Thyroid gland (tissue), 4 donors: ENCODE data around the gene ARMC3. TPM values are rescaled to one million over a fixed set of nuclear protein-coding genes. Genes with fewer than 3 reads are reported as not detected.

Experiments
- DNase-seq, 2 donors: peaks; one replicate each; pipeline ENCODE4 v3.0.0-alpha.2; 2019
- H3K27ac ChIP-seq, 3 donors: fragments of 200-600 bp; sonication (generic); 1 replicate in 2 of 3; 2 replicates in 1 of 3; pipeline ENCODE4 v1.5.1; 2016 to 2019; ENCODE audit warnings: mild to moderate bottlenecking in 1 of 3, moderate library complexity in 1 of 3
- H3K27me3 ChIP-seq: fragments of 200-600 bp; sonication (generic); one replicate; pipeline ENCODE4 v1.5.1; 2019
- H3K36me3 ChIP-seq, 2 donors: fragments of 200-600 bp; sonication (generic); one replicate each; pipeline ENCODE4 v1.5.1; 2016 to 2019
- H3K4me1 ChIP-seq, 2 donors: fragments of 200-600 bp; sonication (generic); one replicate each; pipeline ENCODE4 v1.5.1; 2017 to 2019
- H3K4me3 ChIP-seq, 3 donors: fragments of 200-600 bp; sonication (generic); replicated peaks in 1 of 3; 1 replicate in 2 of 3; 2 replicates in 1 of 3; pipeline ENCODE4 v1.5.1; 2016; ENCODE audit warnings: mild to moderate bottlenecking in 1 of 3
- H3K9me3 ChIP-seq: fragments of 200-600 bp; sonication (generic); one replicate; pipeline ENCODE4 v1.5.1; 2017
- CTCF ChIP-seq, 6 experiments: fragments of 200-600 bp in 3 of 6; fragments of 450-650 bp in 3 of 6; sonication (generic) in 3 of 6; IDR thresholded peaks; one replicate each; pipeline ENCODE4 v1.5.1; 2016 to 2019; ENCODE audit warnings: antibody characterized with exemption in 6 of 6, mild to moderate bottlenecking in 2 of 6, inconsistent platforms in 1 of 6, moderate library complexity in 1 of 6
- POLR2A ChIP-seq, 2 donors: fragments of 450-650 bp; IDR thresholded peaks; one replicate each; pipeline ENCODE4 v1.6.1; 2017; ENCODE audit warnings: antibody characterized with exemption in 2 of 2, mild to moderate bottlenecking in 2 of 2, moderate library complexity in 1 of 2
- WGBS, 2 donors: methylation state at CpG; one replicate each; pipeline ENCODE4 v1.1.5; 2017; 5-methylcytosine and 5-hydroxymethylcytosine counted together
- intact Hi-C: fragments of 100-400 bp; cut with DNase I; formaldehyde crosslinking; loops from one replicate; pipeline ENCODE4 v1.15.1; 2023
- total RNA-seq, 4 donors: library from RNA; depleted of rRNA; stranded (reverse); fragments of >200 nt; gene quantifications; one replicate each; pipeline ENCODE4 v1.2.3, GENCODE V29; 2016

The ARMC3 gene
- total RNA-seq, 4 donors from 2014 or later, result 0.13 to 0.73 (median 0.51) TPM

GRCh38 chr10:23051855-23052331, 124.0 kb downstream of the ARMC3 start:
- H3K36me3 ChIP-seq, result no peaks in the 10 kb centered on the region
- no peaks in the 10 kb centered on the region for H3K27me3 ChIP-seq
- no peaks in the 10 kb centered on the region for H3K9me3 ChIP-seq
- 93 to 95% methylated on average over 5 of the region's 5 CpGs for WGBS, 2 donors
- DNase-seq, result no peak
- H3K4me3 ChIP-seq, result no peak overlapping the region
- peaks cover 0 to 4% of the 10 kb centered on the region in 2 donors for H3K4me1 ChIP-seq
- TF ChIP-seq POLR2A (IDR thresholded peaks at IDR 0.05) (no peak), CTCF (IDR thresholded peaks at IDR 0.05) (no peak)
- intact Hi-C loops, result no loop called here
- H3K27ac ChIP-seq, result no peak overlapping the region

- DNase-seq, result peak; percentile 85 to 90
- WGBS, 2 donors, result 6 to 20% methylated on average over 1 of the region's 1 CpG
- TF ChIP-seq CTCF (IDR thresholded peaks at IDR 0.05), result no peak
- no peak for TF ChIP-seq POLR2A (IDR thresholded peaks at IDR 0.05)
- Histone ChIP-seq H3K36me3 (no peaks in the 10 kb centered on the region), H3K27ac (no peak overlapping the region), H3K4me1 (peaks cover 0 to 4% of the 10 kb centered on the region in 2 donors), H3K4me3 (no peak overlapping the region), H3K9me3 (no peaks in the 10 kb centered on the region), H3K27me3 (no peaks in the 10 kb centered on the region)
- intact Hi-C loops, result no loop called here
These were observed 125.2 kb downstream of the ARMC3 start for GRCh38 chr10:23053036-23053435.

GRCh38 chr10:23055424-23056185, 127.8 kb downstream of the ARMC3 start:
- no peak overlapping the region for H3K4me3 ChIP-seq
- H3K4me1 ChIP-seq, result peaks cover 0 to 4% of the 10 kb centered on the region in 2 donors
- intact Hi-C loops, result no loop called here
- DNase-seq, result no peak
- TF ChIP-seq POLR2A (IDR thresholded peaks at IDR 0.05) (no peak), CTCF (IDR thresholded peaks at IDR 0.05) (no peak)
- H3K27me3 ChIP-seq, result no peaks in the 10 kb centered on the region
- WGBS, 2 donors, result 66 to 73% methylated on average over 7 of the region's 7 CpGs
- H3K27ac ChIP-seq, result no peak overlapping the region
- no peaks in the 10 kb centered on the region for H3K9me3 ChIP-seq
- no peaks in the 10 kb centered on the region for H3K36me3 ChIP-seq

GRCh38 chr10:23056186-23056579, 128.3 kb downstream of the ARMC3 start:
- H3K4me1 ChIP-seq, result peaks cover 0 to 4% of the 10 kb centered on the region in 2 donors
- 70 to 80% methylated on average over 3 of the region's 3 CpGs for WGBS, 2 donors
- H3K9me3 ChIP-seq, result no peaks in the 10 kb centered on the region
- no peaks in the 10 kb centered on the region for H3K36me3 ChIP-seq
- H3K4me3 ChIP-seq, result no peak overlapping the region
- no peak for DNase-seq
- no peaks in the 10 kb centered on the region for H3K27me3 ChIP-seq
- intact Hi-C loops, result no loop called here
- no peak for TF ChIP-seq CTCF (IDR thresholded peaks at IDR 0.05)
- TF ChIP-seq POLR2A (IDR thresholded peaks at IDR 0.05), result no peak
- H3K27ac ChIP-seq, result no peak overlapping the region

- intact Hi-C loops, result no loop called here
- DNase-seq, result no peak
- Histone ChIP-seq H3K27ac (no peak overlapping the region), H3K4me1 (peaks cover 0 to 2% of the 10 kb centered on the region in 2 donors), H3K36me3 (no peaks in the 10 kb centered on the region), H3K4me3 (no peak overlapping the region), H3K27me3 (no peaks in the 10 kb centered on the region), H3K9me3 (no peaks in the 10 kb centered on the region)
- WGBS, 2 donors, result 52 to 67% methylated on average over 3 of the region's 3 CpGs
- TF ChIP-seq CTCF (IDR thresholded peaks at IDR 0.05) (no peak), POLR2A (IDR thresholded peaks at IDR 0.05) (no peak)
These were observed 130.5 kb downstream of the ARMC3 start for GRCh38 chr10:23058366-23058765.
